GM13977 (cell line): ENCODE measurements around the gene ARAF.

ENCODE experiments used
- DNase-seq: peaks from one replicate; pipeline ENCODE4 v3.0.0; 2012; ENCODE audit warnings: low spot score
- CTCF ChIP-seq: IDR thresholded peaks from 2 replicates; pipeline ENCODE4 v1.5.1; 2012; ENCODE audit warnings: mild to moderate bottlenecking, control low read depth; ENCODE audit not compliant: insufficient read depth; ENCODE audit errors: extremely low read depth, missing control alignments
- in situ Hi-C: fragments of 300-500 bp; cut with MboI; formaldehyde crosslinking; loops from one replicate; pipeline ENCODE4 v1.12.0; 2022; ENCODE audit warnings: low sequenced_read_pairs, low pct_unique_long_range_greater_than_20kb, mixed read lengths, inconsistent platforms; ENCODE audit not compliant: unreplicated experiment

The ARAF gene

DNA sequence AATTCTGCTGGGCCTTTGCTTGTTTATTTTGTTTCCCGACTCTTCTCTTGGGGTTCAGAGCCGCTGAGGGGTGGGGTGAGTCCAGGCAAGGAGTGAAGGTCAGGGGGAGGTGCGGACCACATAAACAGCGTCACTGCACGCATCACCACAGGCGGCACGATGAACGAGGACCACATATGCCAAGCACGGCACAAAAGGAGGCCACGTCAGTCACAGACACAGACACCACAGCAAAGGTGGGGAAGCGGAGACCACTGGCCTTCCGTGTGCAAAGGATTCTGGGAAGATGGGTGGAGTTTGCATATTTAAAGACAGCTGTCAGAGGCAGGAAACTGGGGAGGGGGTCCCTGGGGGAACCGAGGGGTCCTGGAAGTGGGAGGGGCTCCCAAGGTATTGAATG lies 10.9 kb downstream of the ARAF start:
- in situ Hi-C loops, result no loop called here
- DNase-seq, result no peak
- TF ChIP-seq CTCF, result no peak

- no peak for TF ChIP-seq CTCF
- in situ Hi-C loops, result no loop called here
- DNase-seq, result no peak
These were observed 11.9 kb downstream of the ARAF start for GRCh38 chrX:47572773-47573340.

DNA sequence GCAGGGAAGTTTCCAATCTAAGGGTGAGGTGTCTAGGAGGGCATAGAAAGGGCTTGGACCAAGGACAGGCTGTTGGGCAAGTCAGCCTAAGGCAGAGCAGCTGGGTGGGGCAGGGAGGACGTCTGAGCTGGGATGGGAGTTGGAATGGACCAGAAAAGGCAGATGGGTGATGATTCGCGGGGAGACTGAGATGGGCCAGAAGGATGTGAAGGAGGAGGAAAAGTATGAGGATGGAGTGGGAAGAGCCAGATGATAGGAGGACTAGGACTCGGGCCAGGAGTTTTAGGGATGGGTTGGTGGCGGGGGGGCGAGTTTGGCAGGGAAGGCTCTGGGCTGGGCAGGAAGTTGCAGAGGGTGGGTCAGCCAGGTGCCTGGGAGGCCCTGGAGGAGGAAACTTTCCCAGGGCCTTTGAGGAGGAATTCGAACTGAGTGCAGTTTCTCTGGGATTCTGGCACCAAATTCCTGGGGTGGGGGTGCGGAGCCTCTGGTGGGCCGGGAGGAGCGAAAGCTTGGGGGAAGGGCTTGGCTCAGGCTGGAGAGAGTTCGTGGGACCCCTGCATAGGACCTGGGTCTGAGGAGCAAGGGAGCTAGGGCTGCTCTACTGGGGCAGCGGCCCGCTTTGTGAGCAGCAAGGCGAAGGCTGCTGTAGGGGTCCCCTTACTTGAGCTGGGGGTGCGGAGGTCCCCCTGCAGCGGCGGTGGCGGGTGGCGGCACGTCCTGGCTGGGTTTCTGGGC lies 12.5 kb downstream of the ARAF start:
- in situ Hi-C loops, result no loop called here
- TF ChIP-seq CTCF, result no peak
- no peak for DNase-seq

DNA sequence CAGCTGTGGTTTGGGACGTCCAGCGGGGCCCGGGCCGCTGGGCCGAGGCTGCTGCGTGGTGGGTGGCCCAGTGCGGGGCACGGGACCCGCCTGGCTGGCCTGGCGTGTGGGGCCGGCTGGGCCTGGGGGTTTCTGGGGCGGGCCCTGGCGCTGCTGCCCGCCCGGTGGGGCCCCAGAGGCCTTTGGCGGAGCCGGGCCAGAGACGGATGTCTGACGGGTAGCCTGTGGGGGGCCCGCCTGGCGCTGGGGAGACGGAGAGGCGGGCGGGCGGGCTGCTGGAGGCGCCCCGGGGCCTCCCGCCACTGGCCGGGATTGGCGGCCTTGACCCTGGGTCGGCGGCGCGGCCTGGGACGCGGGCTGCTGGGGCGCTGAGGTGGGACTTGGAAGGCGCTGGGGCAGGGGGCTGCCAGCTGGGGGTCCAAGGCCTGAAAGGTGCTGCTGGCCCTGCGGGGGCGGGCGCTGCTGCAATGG lies 13.1 kb downstream of the ARAF start:
- DNase-seq, result no peak
- in situ Hi-C loops, result no loop called here
- no peak for TF ChIP-seq CTCF

DNA sequence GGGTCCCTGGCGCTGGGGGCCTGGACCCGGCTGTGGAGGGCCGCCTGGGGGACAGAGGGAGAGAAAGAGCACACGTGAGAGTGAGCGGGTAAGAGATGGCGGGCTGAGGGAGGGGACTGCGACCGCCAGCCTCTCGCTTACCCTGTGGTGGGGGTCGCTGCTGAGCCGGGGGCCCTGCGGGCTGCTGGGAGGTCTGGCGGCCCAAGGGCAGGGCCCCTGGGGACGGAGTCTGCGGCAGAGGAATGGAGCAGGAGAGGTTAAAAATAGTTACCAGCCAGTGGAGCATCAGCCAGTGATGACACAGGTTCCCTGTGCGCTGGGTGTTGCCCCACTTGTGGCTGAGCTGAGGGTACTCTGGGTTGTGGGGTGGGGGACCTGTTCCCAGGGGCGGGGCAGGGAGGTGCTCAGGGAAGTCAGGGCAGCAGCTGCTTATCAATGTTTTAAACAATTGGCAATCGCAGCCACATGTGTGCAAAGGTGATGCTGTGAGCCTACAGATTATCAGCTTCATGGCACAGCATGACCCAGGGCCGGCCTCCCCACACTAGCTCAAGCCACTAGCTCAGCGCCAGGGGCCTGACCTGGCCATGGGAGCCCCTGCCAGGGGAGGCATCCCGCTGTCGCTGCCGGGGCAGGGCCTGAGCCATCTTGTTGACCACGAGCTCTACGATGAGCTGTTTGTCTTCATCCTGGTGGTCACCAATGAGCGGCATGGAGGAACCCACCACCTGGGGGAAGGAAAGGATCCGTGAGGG lies 13.7 kb downstream of the ARAF start:
- in situ Hi-C loops, result no loop called here
- no peak for DNase-seq
- no peak for TF ChIP-seq CTCF

DNA sequence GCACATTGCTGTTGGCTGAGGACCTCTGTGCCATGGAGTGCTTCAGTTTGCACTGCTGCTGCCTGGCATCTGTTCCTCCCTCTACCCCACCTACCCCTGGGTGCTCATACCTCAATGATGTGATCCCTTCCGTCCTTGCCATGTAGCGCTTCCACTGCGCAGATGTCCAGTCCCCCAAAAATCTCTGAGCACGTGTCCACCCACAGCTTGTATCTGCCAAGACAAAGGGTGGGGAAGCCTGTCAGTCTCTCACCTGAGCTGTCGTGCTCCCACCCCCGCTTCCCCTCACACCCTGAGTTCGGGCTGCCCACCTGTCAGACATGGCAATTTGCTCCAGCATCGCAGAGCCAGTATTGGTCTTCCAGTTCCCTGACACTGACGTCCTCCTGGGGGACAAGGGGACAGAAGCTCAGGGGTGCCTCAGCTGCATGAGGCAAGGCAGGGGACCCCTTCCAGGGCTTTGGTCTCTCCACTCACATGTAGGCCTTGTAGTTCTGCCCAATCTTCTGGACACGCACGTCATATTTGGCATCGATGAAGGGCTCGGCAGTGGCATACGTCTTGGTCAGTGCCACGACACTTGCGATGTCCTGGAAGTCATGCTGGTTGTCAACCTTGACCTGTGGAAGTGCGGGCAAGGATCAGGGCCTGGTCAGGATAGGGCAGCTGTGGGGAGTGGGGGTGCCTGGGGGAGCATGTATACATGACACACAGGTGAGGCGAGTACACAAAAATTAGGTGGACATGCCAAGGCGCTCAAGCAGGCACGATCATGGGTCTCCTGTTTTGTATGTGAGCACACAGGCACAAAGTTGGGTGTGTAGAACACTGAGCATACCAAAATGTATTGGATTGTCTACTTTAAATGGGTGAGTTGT lies 15.3 kb downstream of the ARAF start:
- DNase-seq, result no peak
- no peak for TF ChIP-seq CTCF
- in situ Hi-C loops, result no loop called here
